Uterus (tissue), 4 donors: ENCODE results near the gene THAP11. TPM values are rescaled to one million over a fixed set of nuclear protein-coding genes. Genes with fewer than 3 reads are reported as not detected.
"Not testable (repeated sequence)": the region's sequence is repeated elsewhere in the genome, so short reads cannot be mapped to it uniquely, and the experiment has no call there.

Experiments used
- DNase-seq, 2 donors: peaks; one replicate each; pipeline ENCODE4 v3.0.0-alpha.2; 2019 to 2020
- H3K27ac ChIP-seq, 2 donors: fragments of 200-600 bp; sonication (generic); 1 replicate in 1 of 2; 2 replicates in 1 of 2; pipeline ENCODE4 v1.5.1; 2016 to 2018
- H3K27me3 ChIP-seq, 2 donors: fragments of 200-600 bp; sonication (generic); one replicate each; pipeline ENCODE4 v1.5.1; 2018 to 2019; ENCODE audit warnings: control low read depth in 1 of 2
- H3K36me3 ChIP-seq, 2 donors: fragments of 200-600 bp; sonication (generic); one replicate each; pipeline ENCODE4 v1.5.1; 2019; ENCODE audit warnings: control low read depth in 1 of 2
- H3K4me1 ChIP-seq, 2 donors: fragments of 200-600 bp; sonication (generic); one replicate each; pipeline ENCODE4 v1.5.1; 2018 to 2019; ENCODE audit warnings: control low read depth in 1 of 2
- H3K4me3 ChIP-seq, 2 donors: fragments of 200-600 bp; sonication (generic); 1 replicate in 1 of 2; 2 replicates in 1 of 2; pipeline ENCODE4 v1.5.1; 2018 to 2019; ENCODE audit warnings: mild to moderate bottlenecking in 1 of 2
- H3K9me3 ChIP-seq, 2 donors: fragments of 200-600 bp; sonication (generic); one replicate each; pipeline ENCODE4 v1.5.1; 2019; ENCODE audit warnings: control low read depth in 1 of 2
- CTCF ChIP-seq, 4 experiments: fragments of 200-600 bp in 2 of 4; fragments of 450-650 bp in 2 of 4; sonication (generic) in 2 of 4; IDR thresholded peaks; one replicate each; pipeline ENCODE4 v1.5.1; 2016 to 2019; ENCODE audit warnings: antibody characterized with exemption in 4 of 4, mild to moderate bottlenecking in 2 of 4, moderate library complexity in 1 of 4
- POLR2A ChIP-seq, 2 donors: fragments of 450-650 bp; IDR thresholded peaks; one replicate each; pipeline ENCODE4 v1.6.1; 2016; ENCODE audit warnings: antibody characterized with exemption in 2 of 2, mild to moderate bottlenecking in 1 of 2, moderate library complexity in 1 of 2
- intact Hi-C: fragments of 100-400 bp; cut with DNase I; formaldehyde crosslinking; loops from one replicate; pipeline ENCODE4 v1.15.1; 2023; ENCODE audit warnings: low total_unique reads
- total RNA-seq, 4 donors: library from RNA; depleted of rRNA in 3 of 4; stranded (reverse); fragments of >200 nt in 3 of 4; gene quantifications; one replicate each; pipeline versions ENCODE4 v1.1.0 to v1.2.4, GENCODE V29; 2014 to 2023
- donor health status: DM: yes; HTN: yes; CAD: no.

THAP11 gene
- total RNA-seq, 4 donors from 2014 or later: 43.3 to 105 (median 57.6) TPM

- Histone ChIP-seq H3K4me1 (no peaks in the 10 kb centered on the region), H3K27ac (peak overlapping the region; percentile 69 to 87), H3K27me3 (no peaks in the 10 kb centered on the region), H3K9me3 (no peaks in the 10 kb centered on the region), H3K4me3 (peak overlapping the region; percentile 89 to 93), H3K36me3 (no peaks in the 10 kb centered on the region)
- TF ChIP-seq POLR2A (IDR thresholded peaks at IDR 0.05) (no peak), CTCF (IDR thresholded peaks at IDR 0.05) (no peak)
- intact Hi-C loops: no loop called here
- DNase-seq: no peak
These were observed 7.9 kb upstream of the THAP11 start for GRCh38 chr16:67834242-67834614.

- H3K27ac ChIP-seq, intact Hi-C loops, DNase-seq, H3K27me3 ChIP-seq, H3K36me3 ChIP-seq, H3K4me1 ChIP-seq, H3K4me3 ChIP-seq, H3K9me3 ChIP-seq: not testable (repeated sequence)
These were observed 4.9 kb upstream of the THAP11 start for GRCh38 chr16:67837190-67837589.

- H3K27me3 ChIP-seq: no peaks in the 10 kb centered on the region
- intact Hi-C loops: no loop called here
- no peaks in the 10 kb centered on the region for H3K36me3 ChIP-seq
- no peaks in the 10 kb centered on the region for H3K9me3 ChIP-seq
- no peaks in the 10 kb centered on the region for H3K4me1 ChIP-seq
- no peak overlapping the region for H3K4me3 ChIP-seq
- H3K27ac ChIP-seq: no peak overlapping the region
- TF ChIP-seq POLR2A (IDR thresholded peaks at IDR 0.05): no peak
- TF ChIP-seq CTCF (IDR thresholded peaks at IDR 0.05): no peak
- DNase-seq: no peak
These were observed 4.3 kb upstream of the THAP11 start for GRCh38 chr16:67837811-67838210.

GRCh38 chr16:67841198-67841815 is 813 bp upstream of the THAP11 start:
- Histone ChIP-seq H3K9me3 (no peaks in the 10 kb centered on the region), H3K4me1 (peaks cover 6 to 14% of the 10 kb centered on the region in 2 donors), H3K27me3 (no peaks in the 10 kb centered on the region), H3K4me3 (peak overlapping the region; percentile 79 to 91), H3K27ac (peak overlapping the region; percentile 99 to 100), H3K36me3 (no peaks in the 10 kb centered on the region)
- TF ChIP-seq CTCF (IDR thresholded peaks at IDR 0.05): no peak
- DNase-seq: no peak
- intact Hi-C loops: no loop called here

GRCh38 chr16:67842509-67843342 is 606 bp downstream of the THAP11 start:
- Histone ChIP-seq H3K27me3 (no peaks in the 10 kb centered on the region), H3K27ac (peak overlapping the region; percentile 99 to 100), H3K9me3 (no peaks in the 10 kb centered on the region), H3K4me3 (peak overlapping the region; percentile 79 to 91), H3K4me1 (peaks cover 6 to 18% of the 10 kb centered on the region in 2 donors), H3K36me3 (no peaks in the 10 kb centered on the region)
- no peak for TF ChIP-seq POLR2A (IDR thresholded peaks at IDR 0.05)
- peak in 1 of 4 experiments; percentile 22 for TF ChIP-seq CTCF (IDR thresholded peaks at IDR 0.05)
- DNase-seq: peak in 1 of 2 donors; percentile 47
- intact Hi-C loops: no loop called here
